Natural killer cell (primary cell): Measurements from ENCODE around the gene NRROS. TPM values are rescaled to one million over a fixed set of nuclear protein-coding genes. Genes with fewer than 3 reads are reported as not detected.

ENCODE experiments used
- ATAC-seq, 3 donors: fragments of 150-1000 bp in 2 of 3; fragments of 200-7000 bp in 1 of 3; cut with Tn5 transposase; 1 replicate in 1 of 3; 2 replicates in 2 of 3; pipeline ENCODE4 v1.10.0; 2021; ENCODE audit warnings: mild to moderate bottlenecking in 2 of 3, moderate library complexity in 2 of 3
- DNase-seq, 2 donors: peaks; one replicate each; pipeline versions ENCODE4 v3.0.0 to v3.0.0-alpha.2; 2013 to 2021; ENCODE audit warnings: mixed read lengths in 1 of 2
- H3K27ac ChIP-seq: one replicate; pipeline ENCODE4 v1.5.1; 2013; ENCODE audit warnings: mild to moderate bottlenecking, low read length
- H3K27me3 ChIP-seq: one replicate; pipeline ENCODE4 v1.6.1; 2013; ENCODE audit warnings: low read length; ENCODE audit not compliant: control insufficient read depth, insufficient read depth
- H3K36me3 ChIP-seq: one replicate; pipeline ENCODE4 v1.6.1; 2013; ENCODE audit warnings: low read length; ENCODE audit not compliant: control insufficient read depth, insufficient read depth
- H3K4me1 ChIP-seq: one replicate; pipeline ENCODE4 v1.6.1; 2013; ENCODE audit warnings: low read length; ENCODE audit not compliant: control insufficient read depth, insufficient read depth
- H3K4me3 ChIP-seq: one replicate; pipeline ENCODE4 v1.5.1; 2013; ENCODE audit warnings: low read length
- H3K9me3 ChIP-seq: one replicate; pipeline ENCODE4 v1.6.1; 2013; ENCODE audit warnings: low read length; ENCODE audit not compliant: control insufficient read depth, insufficient read depth
- H3K27ac Mint-ChIP-seq, 2 donors: one replicate each; pipeline ENCODE4 v1.8.0; 2022; ENCODE audit warnings: mild to moderate bottlenecking in 2 of 2, mixed read lengths in 2 of 2, moderate library complexity in 1 of 2
- H3K27me3 Mint-ChIP-seq, 2 donors: one replicate each; pipeline ENCODE4 v1.8.0; 2022; ENCODE audit warnings: low read depth in 2 of 2, mixed read lengths in 2 of 2
- H3K36me3 Mint-ChIP-seq: one replicate; pipeline ENCODE4 v1.8.0; 2022; ENCODE audit warnings: mixed read lengths
- H3K4me1 Mint-ChIP-seq, 2 donors: one replicate each; pipeline ENCODE4 v1.8.0; 2022; ENCODE audit warnings: mixed read lengths in 2 of 2
- H3K4me3 Mint-ChIP-seq: one replicate; pipeline ENCODE4 v1.8.0; 2022; ENCODE audit warnings: mild to moderate bottlenecking, moderate library complexity, mixed read lengths
- H3K9me3 Mint-ChIP-seq, 2 donors: one replicate each; pipeline ENCODE4 v1.8.0; 2022; ENCODE audit warnings: mixed read lengths in 2 of 2
- WGBS: methylation state at CpG from one replicate; pipeline ENCODE4 v1.1.7; 2013; ENCODE audit warnings: missing lambda C conversion rate; ENCODE audit not compliant: insufficient coverage; 5-methylcytosine and 5-hydroxymethylcytosine counted together
- intact Hi-C: fragments of 100-400 bp; cut with micrococcal nuclease; formaldehyde crosslinking; loops from one replicate; pipeline ENCODE4 v1.14.2; 2022
- total RNA-seq, 4 donors: library from RNA; stranded (reverse); fragments of 120-200 nt in 1 of 4; gene quantifications; one replicate each; pipeline versions ENCODE4 v1.2.3 to v1.2.4, GENCODE V29; 2013 to 2022
- TF ChIP-seq, protein P1 (sequence below): fragments of 200-600 bp; IDR thresholded peaks from one replicate; pipeline ENCODE4 v1.8.0; 2022; ENCODE audit warnings: antibody characterized with exemption

Gene NRROS
- total RNA-seq, 3 donors from 2014 or later (not counting 1 experiment from before 2014, with no cell fraction given): 32.5 to 56.3 (median 56.2) TPM

DNA sequence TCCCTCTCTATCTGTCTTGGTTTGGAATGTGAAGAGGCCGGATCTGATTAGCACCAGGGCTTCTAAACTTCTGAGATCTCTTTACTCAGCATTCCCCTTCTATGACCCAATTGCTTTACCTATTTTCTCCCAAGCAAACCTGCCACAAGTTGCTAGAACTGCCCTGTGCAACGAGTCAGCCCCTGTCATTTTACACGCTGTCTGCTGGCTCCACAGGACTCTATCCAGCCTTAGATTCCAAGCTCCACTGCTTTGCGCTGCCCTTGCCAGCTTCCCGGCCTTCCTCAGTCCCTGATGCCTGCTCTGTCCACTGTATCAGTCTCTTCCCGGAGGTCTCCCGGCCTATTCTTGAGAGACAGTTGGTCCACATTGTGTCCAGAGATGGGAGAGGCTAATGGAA is 60.3 kb downstream of the NRROS start:
- Mint-ChIP-seq H3K4me1 (peaks cover 0 to 8% of the 10 kb centered on the region in 2 donors), H3K4me3 (no peak overlapping the region), H3K36me3 (no peaks in the 10 kb centered on the region), H3K27me3 (no peaks in the 10 kb centered on the region), H3K9me3 (peaks cover 0 to 2% of the 10 kb centered on the region in 2 donors), H3K27ac (no peak overlapping the region)
- Histone ChIP-seq H3K4me1 (peaks cover 9% of the 10 kb centered on the region), H3K27ac (no peak overlapping the region), H3K4me3 (no peak overlapping the region), H3K9me3 (no peaks in the 10 kb centered on the region), H3K27me3 (no peaks in the 10 kb centered on the region), H3K36me3 (no peaks in the 10 kb centered on the region)
- WGBS: over 99% methylated on average over 7 of the region's 7 CpGs
- DNase-seq (no peak), ATAC-seq (no peak)
- intact Hi-C loops: no loop called here
- TF ChIP-seq, protein P1, sequence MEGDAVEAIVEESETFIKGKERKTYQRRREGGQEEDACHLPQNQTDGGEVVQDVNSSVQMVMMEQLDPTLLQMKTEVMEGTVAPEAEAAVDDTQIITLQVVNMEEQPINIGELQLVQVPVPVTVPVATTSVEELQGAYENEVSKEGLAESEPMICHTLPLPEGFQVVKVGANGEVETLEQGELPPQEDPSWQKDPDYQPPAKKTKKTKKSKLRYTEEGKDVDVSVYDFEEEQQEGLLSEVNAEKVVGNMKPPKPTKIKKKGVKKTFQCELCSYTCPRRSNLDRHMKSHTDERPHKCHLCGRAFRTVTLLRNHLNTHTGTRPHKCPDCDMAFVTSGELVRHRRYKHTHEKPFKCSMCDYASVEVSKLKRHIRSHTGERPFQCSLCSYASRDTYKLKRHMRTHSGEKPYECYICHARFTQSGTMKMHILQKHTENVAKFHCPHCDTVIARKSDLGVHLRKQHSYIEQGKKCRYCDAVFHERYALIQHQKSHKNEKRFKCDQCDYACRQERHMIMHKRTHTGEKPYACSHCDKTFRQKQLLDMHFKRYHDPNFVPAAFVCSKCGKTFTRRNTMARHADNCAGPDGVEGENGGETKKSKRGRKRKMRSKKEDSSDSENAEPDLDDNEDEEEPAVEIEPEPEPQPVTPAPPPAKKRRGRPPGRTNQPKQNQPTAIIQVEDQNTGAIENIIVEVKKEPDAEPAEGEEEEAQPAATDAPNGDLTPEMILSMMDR: no peak

DNA sequence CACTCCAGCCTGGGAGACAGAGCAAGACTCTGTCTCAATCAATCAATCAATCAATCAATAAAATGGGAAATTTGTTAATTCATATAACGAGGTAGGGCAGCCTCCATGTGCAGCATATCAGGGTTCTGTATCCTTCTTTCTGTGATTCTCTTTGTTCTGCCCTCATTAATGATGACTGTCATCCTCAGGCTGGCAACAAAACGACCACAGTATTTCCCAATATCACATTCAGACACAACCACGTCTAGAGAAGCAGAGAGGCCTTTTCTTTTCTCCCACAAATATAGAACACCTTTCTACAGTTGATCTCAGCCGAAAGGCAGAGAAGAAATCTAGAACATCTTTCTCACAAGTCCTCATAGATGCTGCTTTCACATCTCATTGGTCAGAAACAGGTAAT is 61.3 kb downstream of the NRROS start:
- Histone ChIP-seq H3K4me3 (no peak overlapping the region), H3K27ac (no peak overlapping the region), H3K36me3 (no peaks in the 10 kb centered on the region), H3K27me3 (no peaks in the 10 kb centered on the region), H3K9me3 (no peaks in the 10 kb centered on the region), H3K4me1 (no peaks in the 10 kb centered on the region)
- 78% methylated on average over 4 of the region's 4 CpGs for WGBS
- Mint-ChIP-seq H3K4me1 (peaks cover 0 to 4% of the 10 kb centered on the region in 2 donors), H3K27ac (no peak overlapping the region), H3K36me3 (no peaks in the 10 kb centered on the region), H3K27me3 (no peaks in the 10 kb centered on the region), H3K4me3 (no peak overlapping the region), H3K9me3 (no peaks in the 10 kb centered on the region)
- intact Hi-C loops: no loop called here
- no peak for DNase-seq
- TF ChIP-seq, protein P1: no peak
- ATAC-seq: no peak

DNA sequence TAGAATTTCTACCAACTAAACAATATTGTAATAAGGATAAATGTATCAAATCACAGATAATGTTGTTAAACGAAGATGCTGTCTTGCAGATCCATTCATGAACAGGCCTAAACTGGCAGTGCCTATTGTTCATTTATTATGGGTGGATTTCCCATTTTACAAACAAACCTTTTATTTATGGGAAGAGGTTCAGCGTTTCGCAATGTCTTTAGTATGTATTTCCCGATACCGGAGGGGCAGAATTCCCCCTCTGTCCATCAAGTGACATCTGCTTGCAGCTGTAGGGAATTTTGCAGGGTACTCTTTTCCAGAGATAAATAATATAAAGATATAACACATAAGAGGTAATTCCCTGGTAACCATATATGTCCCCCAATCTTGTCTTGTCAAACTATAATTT is 66.8 kb downstream of the NRROS start:
- Histone ChIP-seq H3K36me3 (no peaks in the 10 kb centered on the region), H3K4me3 (no peak overlapping the region), H3K9me3 (no peaks in the 10 kb centered on the region), H3K27ac (no peak overlapping the region), H3K4me1 (peaks cover 3% of the 10 kb centered on the region), H3K27me3 (no peaks in the 10 kb centered on the region)
- no peak for DNase-seq
- Mint-ChIP-seq H3K9me3 (no peaks in the 10 kb centered on the region), H3K4me3 (no peak overlapping the region), H3K4me1 (peaks cover 2 to 7% of the 10 kb centered on the region in 2 donors), H3K27ac (no peak overlapping the region), H3K36me3 (no peaks in the 10 kb centered on the region), H3K27me3 (no peaks in the 10 kb centered on the region)
- TF ChIP-seq, protein P1: no peak
- WGBS: no CpG with 5 or more reads among the region's 5 CpGs
- intact Hi-C loops: no loop called here
- ATAC-seq: no peak

DNA sequence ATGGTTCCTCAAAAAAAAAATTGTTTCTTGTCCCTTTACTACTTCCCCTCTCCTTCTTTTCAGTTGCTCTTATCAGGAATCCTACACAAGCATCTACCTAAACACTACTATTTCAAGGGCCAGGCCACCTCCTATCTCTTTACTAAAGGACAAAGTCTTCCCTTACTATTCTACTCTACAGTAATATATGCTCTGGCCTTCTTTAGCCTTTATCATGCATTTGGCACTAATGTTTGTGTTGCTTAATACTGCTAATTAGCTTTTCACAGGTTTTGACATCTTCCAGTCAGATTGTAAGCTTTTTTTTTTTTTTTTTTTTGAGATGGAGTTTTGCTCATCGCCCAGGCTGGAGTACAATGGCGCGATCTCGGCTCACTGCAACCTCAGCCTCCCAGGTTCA is 67.2 kb downstream of the NRROS start:
- H3K9me3 Mint-ChIP-seq: no peaks in the 10 kb centered on the region
- H3K36me3 Mint-ChIP-seq: no peaks in the 10 kb centered on the region

More for the DNA sequence above, 67.2 kb downstream of the NRROS start:
- 99% methylated on average over 4 of the region's 4 CpGs for WGBS
- Mint-ChIP-seq H3K27ac (no peak overlapping the region), H3K4me3 (no peak overlapping the region), H3K27me3 (no peaks in the 10 kb centered on the region), H3K4me1 (peaks cover 6 to 11% of the 10 kb centered on the region in 2 donors)
- Histone ChIP-seq H3K9me3 (no peaks in the 10 kb centered on the region), H3K27ac (no peak overlapping the region), H3K4me3 (no peak overlapping the region), H3K27me3 (no peaks in the 10 kb centered on the region), H3K4me1 (peaks cover 7% of the 10 kb centered on the region), H3K36me3 (no peaks in the 10 kb centered on the region)
- DNase-seq (no peak), ATAC-seq (no peak)
- intact Hi-C loops: no loop called here
- TF ChIP-seq, protein P1: no peak
